NCI-H1092 (cell line): Measurements from ENCODE around the gene SUGT1.
"Not testable (repeated sequence)": the region's sequence is repeated elsewhere in the genome, so short reads cannot be mapped to it uniquely, and the experiment has no call there.

ENCODE experiments used
- DNase-seq: peaks from one replicate; lab custom pipeline; 2025; lab: John Stamatoyannopoulos, UW

Gene SUGT1

GRCh38 chr13:52652196-52652979 lies at the start of gene SUGT1:
TSS of gene SUGT1 (plus strand) at chr13:52652836. CDS start at chr13:52652921, 85 bp downstream.
- peak; percentile 96 for DNase-seq

DNA sequence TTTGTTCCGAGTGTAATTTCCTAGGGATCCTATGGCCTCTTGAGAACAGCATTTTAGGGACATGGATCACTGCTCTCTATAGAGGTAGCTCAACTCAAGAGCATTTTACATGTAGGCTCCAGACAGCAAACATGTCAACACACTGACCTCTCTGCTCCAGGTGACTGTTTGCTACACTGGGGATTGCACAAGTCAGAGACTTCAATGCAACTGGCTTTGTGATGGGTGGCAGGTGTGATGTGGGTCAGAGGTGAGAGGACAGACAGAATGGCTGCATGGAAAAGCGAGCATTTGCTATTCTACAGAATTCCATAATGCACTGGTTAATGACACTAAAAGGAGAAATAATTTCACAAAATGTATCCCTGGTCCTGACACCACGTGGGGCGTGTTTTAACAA lies 49.3 kb upstream of the SUGT1 start:
- DNase-seq, result not testable (repeated sequence)

DNA sequence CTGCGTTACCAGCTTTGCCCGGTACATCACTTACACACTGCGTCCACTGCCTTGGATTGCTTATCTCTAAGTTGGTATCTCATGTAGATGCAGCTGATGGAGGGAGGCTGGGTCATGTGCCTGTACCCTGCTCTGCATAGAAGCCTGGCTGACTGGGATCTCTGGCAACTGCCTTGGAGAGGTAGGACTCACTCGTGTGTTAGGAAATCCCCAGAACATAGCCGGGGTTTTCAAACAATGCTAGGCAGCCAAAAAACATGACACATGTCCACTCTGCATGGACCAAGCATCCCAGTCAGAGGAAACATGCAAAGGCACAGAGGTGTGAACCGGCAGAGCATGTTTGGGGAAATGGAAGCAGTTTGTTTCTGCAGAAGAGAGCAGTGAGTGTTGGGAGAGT lies 46.5 kb upstream of the SUGT1 start:
- not testable (repeated sequence) for DNase-seq

- DNase-seq, result not testable (repeated sequence)
Measured at GRCh38 chr13:52606795-52607194, 45.8 kb upstream of the SUGT1 start.

DNA sequence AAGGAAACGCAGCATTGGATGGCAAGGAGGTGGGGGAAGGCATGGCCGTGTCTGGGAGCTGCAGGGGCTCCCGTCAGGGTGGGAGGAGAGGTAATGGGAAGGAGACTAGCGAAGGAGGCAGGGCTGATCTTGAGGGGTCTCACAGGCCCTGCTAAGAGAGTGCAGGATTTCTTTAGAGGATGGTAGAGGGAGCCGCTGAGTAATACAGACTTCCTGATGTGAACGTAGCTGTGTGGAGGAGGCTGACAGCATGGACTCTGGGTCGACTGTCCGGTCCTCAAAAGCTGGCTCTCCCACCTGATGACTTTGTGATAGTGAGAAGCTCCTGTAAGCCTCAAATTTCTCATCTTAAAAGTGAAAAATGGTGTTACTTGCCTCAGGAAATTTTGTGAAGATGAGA lies 44.5 kb upstream of the SUGT1 start:
- DNase-seq, result not testable (repeated sequence)

GRCh38 chr13:52609013-52609606 lies 43.5 kb upstream of the SUGT1 start:
- DNase-seq, result not testable (repeated sequence)

- DNase-seq, result not testable (repeated sequence)
Measured at GRCh38 chr13:52610158-52610557, 42.5 kb upstream of the SUGT1 start.

- DNase-seq, result no peak
Measured at GRCh38 chr13:52615134-52615801, 37.4 kb upstream of the SUGT1 start.

DNA sequence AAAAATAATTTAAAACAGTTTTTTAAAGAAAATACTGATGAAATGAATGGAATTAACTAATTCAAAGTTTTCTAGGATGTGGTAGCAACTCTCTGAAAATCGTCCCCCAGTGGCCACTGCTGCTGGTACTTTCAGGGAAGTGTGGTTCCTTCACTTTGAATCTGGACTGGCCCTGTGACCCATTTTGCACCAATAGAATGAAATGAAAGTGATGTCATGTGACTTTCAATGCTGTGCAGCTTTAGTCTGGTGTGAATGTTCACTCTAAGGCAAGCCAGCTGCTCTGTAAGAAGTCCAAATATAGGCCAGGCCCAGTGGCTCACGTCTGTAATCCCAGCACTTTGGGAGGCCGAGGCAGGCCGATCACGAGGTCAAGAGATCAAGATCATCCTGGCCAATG lies 36.8 kb upstream of the SUGT1 start:
- no peak for DNase-seq

DNA sequence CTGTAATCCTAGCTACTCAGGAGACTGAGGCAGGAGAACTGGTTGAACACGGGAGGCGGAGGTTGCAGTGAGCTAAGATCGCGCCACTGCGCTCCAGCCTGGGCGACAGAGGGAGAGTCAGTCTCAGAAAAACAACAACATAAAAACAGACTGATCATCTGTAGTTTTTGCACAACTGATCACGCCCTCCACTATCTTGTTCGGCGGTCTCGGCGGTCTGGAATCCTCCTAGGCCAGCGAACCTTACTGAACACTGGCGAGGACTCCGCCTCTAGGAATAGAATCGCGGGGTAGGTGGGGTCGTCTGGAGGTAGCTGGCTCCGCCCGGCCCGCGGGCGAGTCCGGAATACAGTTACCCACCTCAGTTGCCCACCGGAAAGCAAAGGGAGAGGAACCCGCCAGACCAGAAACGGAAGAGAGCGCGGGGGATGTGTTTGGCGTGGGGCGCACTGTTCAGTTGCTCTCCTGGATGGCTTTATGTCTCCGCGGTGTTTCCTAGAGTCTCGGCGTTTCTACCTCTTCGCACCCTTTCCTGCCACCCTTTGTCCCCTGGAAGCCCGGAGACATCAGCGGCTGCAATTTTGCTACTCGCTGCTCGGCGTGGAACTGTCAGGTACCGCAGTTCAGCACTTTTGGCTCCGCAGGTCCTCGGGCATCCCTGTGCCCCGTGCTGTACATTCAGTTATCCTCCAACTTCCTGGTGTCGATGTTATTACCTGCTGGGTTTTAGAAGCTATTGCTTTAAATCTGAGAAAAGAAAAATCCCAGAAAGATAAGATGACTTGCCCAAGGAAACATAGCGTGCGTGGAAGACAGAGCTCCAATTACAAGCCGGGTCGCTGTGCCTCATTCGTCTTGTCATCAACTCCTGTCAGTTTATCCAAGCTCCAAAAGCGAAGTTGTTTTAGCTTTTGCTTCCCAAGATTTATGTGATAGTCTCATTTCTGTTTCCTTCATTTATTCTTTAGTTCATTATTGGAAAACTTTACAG lies 35.3 kb upstream of the SUGT1 start:
- DNase-seq, result peak; percentile 81

DNA sequence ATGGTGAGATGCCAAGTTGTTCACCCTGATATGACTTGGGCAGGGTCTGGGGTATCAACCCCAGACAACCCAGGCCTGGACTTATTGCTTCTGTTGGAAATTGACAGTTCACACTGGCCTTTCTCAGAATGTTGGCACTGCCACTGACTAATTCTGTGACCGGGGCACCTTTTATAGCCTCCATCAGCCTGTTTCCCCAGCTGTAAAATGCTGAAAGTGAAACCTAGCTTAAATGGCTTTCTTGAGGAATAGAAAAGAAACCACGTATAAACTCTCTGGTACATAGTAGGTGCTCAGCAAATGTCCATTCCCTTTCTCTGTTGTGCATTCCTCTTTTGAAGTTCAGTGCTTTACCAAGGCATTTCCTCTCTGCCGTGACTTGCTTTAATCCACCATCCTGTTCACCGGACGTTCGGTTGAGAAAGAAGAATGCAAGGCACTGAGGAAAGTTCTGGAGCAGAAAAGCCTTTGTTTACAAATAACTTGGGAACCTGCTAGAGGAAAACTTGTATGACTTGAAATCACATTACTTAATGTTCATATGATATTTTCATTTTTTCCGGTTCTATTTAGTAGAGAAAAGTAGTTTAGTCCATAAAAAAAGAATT lies 21.4 kb upstream of the SUGT1 start:
- not testable (repeated sequence) for DNase-seq

- DNase-seq, result no peak
Measured at GRCh38 chr13:52638666-52639328, 13.8 kb upstream of the SUGT1 start.

DNA sequence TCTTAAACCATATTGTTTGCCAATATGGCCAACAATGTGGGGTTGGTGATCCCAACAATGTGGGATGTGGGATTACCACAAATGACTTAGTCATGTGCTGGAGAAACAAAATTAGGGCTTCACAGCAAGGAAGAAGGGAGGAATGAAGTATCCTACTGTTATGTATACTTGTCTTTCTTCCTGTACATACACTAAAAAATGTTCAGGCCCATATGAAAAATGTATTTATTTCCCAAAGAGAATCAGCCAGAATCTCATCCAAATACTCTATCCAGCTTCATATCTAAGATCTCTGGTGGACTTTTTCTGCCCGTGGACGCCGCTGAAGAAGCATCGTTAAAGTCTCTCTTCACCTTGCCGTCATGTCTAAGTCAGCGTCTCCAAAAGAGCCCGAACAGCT lies 10.5 kb upstream of the SUGT1 start, which contains the start of gene HNRNPA1L2:
HNRNPA1L2 (plus strand) TSS at position 301 of the 400 bp plus-strand sequence; CDS start at position 363, 62 bp downstream.
- no peak for DNase-seq

DNA sequence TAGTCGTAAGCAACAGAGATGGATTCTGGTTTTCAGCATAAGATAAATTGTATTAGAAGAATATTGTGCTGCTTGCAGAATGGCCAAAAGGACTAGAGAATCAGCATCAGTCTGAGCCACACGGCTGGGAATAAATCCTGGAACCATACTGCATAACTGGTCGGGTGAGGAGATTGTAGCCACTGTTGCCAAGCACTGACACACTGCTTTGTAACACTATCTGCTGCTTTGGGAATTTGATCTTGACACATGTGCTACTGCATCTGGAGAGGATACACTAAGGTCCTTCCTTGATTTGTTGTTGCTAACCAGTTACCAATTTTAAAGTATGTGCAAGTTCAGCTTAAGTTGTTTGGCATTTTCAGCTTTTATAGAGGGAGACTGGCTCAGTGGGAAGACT lies 8.5 kb upstream of the SUGT1 start:
- DNase-seq, result no peak

GRCh38 chr13:52646967-52647366 lies 5.7 kb upstream of the SUGT1 start:
- DNase-seq, result no peak

GRCh38 chr13:52650731-52651130 lies 1.9 kb upstream of the SUGT1 start:
- DNase-seq, result no peak

- DNase-seq, result peak; percentile 65
Measured at GRCh38 chr13:52651897-52652195, 790 bp upstream of the SUGT1 start.

- DNase-seq, result no peak
Measured at GRCh38 chr13:52652980-52653303, 306 bp downstream of the SUGT1 start.

- DNase-seq, result no peak
Measured at GRCh38 chr13:52659340-52659739, 6.7 kb downstream of the SUGT1 start.

DNA sequence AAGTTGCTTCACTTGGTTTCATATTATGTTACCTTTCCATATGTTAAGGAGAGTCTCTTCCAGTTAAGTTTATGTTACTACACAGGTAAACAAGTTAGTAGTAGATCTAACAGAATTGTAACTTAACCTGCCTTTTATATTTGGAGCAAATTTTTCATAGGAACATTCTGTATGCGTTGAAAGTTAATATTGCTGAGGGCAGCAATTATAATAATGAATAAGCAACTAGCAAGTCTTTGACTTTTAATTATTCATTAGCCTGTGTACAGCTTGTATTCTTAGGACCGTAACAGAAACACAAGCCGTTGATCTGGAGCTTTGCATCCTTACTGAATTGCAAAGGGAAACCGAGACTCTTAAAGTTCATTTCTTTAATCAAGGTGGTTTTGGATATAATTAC lies 11.6 kb downstream of the SUGT1 start:
- DNase-seq, result no peak

DNA sequence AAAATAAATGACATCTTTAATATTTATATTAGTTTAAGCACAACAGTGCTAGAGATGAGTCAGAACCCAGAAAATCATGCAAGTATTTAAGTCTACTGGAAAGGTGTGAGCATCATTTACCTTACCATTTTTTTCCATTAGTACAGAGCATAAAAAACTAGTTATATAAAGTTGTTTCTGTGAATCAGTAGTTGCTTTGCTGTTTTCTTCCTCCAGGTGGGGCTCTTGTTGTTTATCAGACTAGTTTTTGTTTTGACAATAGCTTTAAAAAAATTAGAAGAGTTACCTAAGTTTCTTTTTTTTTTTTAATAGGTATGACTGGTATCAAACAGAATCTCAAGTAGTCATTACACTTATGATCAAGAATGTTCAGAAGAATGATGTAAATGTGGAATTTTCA lies 12.7 kb downstream of the SUGT1 start:
- no peak for DNase-seq
